Measurements from ENCODE around the gene IL1B. TPM values are rescaled to one million over a fixed set of nuclear protein-coding genes. Genes with fewer than 3 reads are reported as not detected.

Gene IL1B
- total RNA-seq, 6 experiments from 2014 or later: 0.19 to 4.1 (median 0.49) TPM; not detected in 1

DNA sequence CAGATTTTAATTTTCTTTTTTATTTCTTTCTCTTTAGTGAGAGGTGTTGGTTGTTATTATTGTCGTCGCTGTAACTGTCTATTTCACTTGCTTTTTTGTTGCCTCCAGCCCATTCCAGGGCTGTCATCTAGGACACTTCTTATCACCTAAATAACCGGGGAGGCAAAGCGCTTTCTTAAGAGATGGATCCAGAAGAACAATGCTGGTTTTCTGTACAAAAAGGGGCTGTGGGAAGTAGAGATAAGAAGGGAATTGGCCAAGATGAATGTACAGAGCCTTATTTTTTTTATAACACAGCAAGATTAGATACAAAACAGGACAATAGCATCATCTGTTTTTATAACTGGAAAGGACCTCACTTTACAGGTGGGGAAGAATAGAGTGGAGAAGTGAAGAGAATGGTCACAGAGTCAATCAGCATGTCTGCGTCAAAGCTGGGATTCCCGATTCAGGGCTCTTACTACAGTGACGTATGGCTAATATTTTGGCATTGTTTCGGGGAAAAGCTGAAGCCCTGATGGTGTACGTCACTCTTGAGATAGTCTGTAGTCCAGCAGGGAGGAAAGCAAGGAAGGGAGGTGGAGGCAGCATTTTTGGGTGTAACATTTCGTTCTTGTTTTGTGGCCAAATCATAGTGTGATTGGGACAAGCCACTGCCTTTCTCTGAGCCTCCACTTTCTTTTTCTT is 23.2 kb downstream of the IL1B start:
- no peak for ATAC-seq
- no peak for TF ChIP-seq CTCF (IDR thresholded peaks at IDR 0.05)
- TF ChIP-seq POLR2A (IDR thresholded peaks at IDR 0.05): no peak

DNA sequence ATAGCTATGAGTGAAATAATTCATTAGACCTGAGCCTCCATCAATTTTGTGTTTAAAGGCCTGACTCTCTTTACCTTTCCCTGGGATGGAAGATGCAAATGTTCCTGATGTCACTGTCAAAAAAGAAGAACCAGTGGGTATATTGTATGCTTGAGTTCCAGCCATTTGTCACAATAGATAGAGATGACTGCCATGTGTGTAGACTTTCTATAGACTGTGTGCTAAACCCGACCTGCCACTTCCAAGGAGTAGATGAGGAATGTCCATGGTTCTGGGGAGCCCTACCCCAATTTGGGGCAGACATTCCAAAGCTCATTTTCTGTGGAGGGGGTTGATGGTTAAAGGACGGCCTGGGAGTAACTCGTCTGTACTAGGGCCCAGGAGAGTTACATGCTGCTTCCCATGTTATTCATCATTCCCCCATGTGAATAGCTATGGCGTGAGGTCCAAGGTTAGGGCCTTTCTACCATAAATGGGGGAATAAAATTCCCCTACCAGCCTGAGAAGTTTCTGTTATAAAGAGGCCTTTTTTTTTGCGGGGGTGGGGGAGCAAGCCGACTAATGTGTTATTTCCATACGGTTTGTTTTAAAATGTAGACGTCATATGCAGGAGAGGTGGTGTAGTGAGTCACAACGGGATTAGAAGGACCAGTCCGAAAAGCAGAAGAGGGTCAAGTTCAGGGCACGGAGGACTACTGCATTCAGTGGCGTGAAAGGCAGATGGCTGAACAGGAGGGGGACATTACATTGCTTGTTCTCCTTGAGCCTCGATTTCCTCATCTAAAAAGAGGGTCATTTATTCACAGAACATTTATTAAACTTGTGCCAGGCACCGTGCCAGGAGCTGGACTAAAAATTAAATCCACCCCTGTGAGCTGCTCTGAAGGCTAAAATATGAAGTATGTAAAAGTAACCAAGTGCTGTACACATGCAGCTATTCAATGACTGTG is 24.0 kb downstream of the IL1B start:
- WGBS (ENCODE audit: insufficient coverage, low coverage, low lambda C conversion rate, missing lambda C conversion rate): 75% methylated on average over 13 of the region's 14 CpGs
- peaks cover 0 to 29% (median 11%) of the 10 kb centered on the region in 4 donors for H3K4me1 ChIP-seq
- no peaks in the 10 kb centered on the region for H3K9me3 ChIP-seq
- TF ChIP-seq CTCF (IDR thresholded peaks at IDR 0.05): no peak
- TF ChIP-seq POLR2A (IDR thresholded peaks at IDR 0.05): no peak
- intact Hi-C loops (cut with DNase I): no loop called here
- H3K36me3 ChIP-seq: no peaks in the 10 kb centered on the region
- no peak overlapping the region for H3K4me3 ChIP-seq
- DNase-seq (no peak), ATAC-seq (no peak)
- no peak overlapping the region for H3K27ac ChIP-seq
- no peaks in the 10 kb centered on the region for H3K27me3 ChIP-seq

More for the DNA sequence above, 23.2 kb downstream of the IL1B start:
- no peaks in the 10 kb centered on the region for H3K9me3 ChIP-seq
- intact Hi-C loops (cut with DNase I): no loop called here
- no peaks in the 10 kb centered on the region for H3K36me3 ChIP-seq
- H3K4me3 ChIP-seq: no peak overlapping the region
- WGBS (ENCODE audit: insufficient coverage, low coverage, low lambda C conversion rate, missing lambda C conversion rate): 92% methylated on average over 10 of the region's 10 CpGs
- H3K27ac ChIP-seq: no peak overlapping the region
- no peaks in the 10 kb centered on the region for H3K27me3 ChIP-seq
- H3K4me1 ChIP-seq: peaks cover 0 to 30% (median 15%) of the 10 kb centered on the region in 4 donors
- no peak for DNase-seq

- no peak for TF ChIP-seq CTCF (IDR thresholded peaks at IDR 0.05)
- TF ChIP-seq POLR2A (IDR thresholded peaks at IDR 0.05): peak; percentile 38
- Histone ChIP-seq H3K27ac (no peak overlapping the region), H3K9me3 (no peaks in the 10 kb centered on the region), H3K4me1 (peaks cover 0 to 25% (median 7%) of the 10 kb centered on the region in 4 donors), H3K4me3 (no peak overlapping the region), H3K36me3 (no peaks in the 10 kb centered on the region), H3K27me3 (no peaks in the 10 kb centered on the region)
- ATAC-seq (peak; percentile 73 to 90 (median 82)), DNase-seq (no peak)
- 31% methylated on average over 5 of the region's 7 CpGs for WGBS (ENCODE audit: insufficient coverage, low coverage, low lambda C conversion rate, missing lambda C conversion rate)
- intact Hi-C loops (cut with DNase I): no loop called here
These were observed 24.7 kb downstream of the IL1B start for GRCh38 chr2:112811841-112812306.

DNA sequence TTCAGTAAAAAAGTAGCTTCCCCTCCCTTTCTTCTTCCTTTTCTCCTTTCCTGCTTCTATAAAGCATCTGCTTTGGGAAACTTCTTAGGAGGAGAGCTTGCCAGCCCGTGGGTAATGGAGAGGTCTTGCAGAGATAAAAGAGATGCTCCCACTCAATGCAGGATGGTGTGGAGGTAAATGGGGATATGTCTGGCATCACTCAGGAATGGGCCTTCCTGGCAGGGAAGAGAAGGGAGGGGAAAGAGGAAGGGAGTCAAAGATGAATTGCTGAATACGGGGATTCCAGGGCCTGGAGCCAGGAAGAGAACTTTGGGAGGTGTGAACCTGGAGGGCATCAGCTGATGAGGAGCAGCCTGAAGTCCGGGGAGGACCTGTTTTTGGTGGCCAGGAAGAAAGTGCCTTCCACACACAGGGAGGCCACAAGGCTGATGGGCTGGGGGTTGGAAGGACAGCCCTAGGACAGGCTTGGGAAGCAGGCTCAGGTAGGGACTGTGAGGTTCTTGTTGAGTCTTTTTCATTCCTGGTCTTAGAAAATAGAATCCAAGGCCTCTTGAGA is 25.2 kb downstream of the IL1B start:
- 48% methylated on average over 3 of the region's 3 CpGs for WGBS (ENCODE audit: insufficient coverage, low coverage, low lambda C conversion rate, missing lambda C conversion rate)
- no peaks in the 10 kb centered on the region for H3K36me3 ChIP-seq
- no peak for TF ChIP-seq POLR2A (IDR thresholded peaks at IDR 0.05)
- no peak for TF ChIP-seq CTCF (IDR thresholded peaks at IDR 0.05)
- peaks cover 0 to 20% (median 6%) of the 10 kb centered on the region in 4 donors for H3K4me1 ChIP-seq
- H3K9me3 ChIP-seq: no peaks in the 10 kb centered on the region
- H3K4me3 ChIP-seq: no peak overlapping the region
- no peaks in the 10 kb centered on the region for H3K27me3 ChIP-seq
- no peak overlapping the region for H3K27ac ChIP-seq
- intact Hi-C loops (cut with DNase I): no loop called here
- peak in 1 of 4 donors; percentile 24 for ATAC-seq
- no peak for DNase-seq

Data from right lobe of liver (tissue), 6 donors.